Activated B cell treated with CpG ODN at 0.5 μM for 24 hours (primary cell): ENCODE results near the gene AMOT. TPM values are rescaled to one million over a fixed set of nuclear protein-coding genes. Genes with fewer than 3 reads are reported as not detected.
A peak's percentile ranks its signal among the peaks of the same experiment; 100 is the strongest.

Experiments used
- ATAC-seq: fragments of 200-7000 bp; cut with Tn5 transposase; one replicate; pipeline ENCODE4 v1.10.0; 2021; ENCODE audit warnings: low read depth, mild to moderate bottlenecking, moderate library complexity
- CTCF ChIA-PET: fragments of 350-600 bp; sonication (Branson Sonifier 250); formaldehyde crosslinking; loops from one replicate; lab custom pipeline; 2021; ENCODE audit warnings: antibody characterized with exemption; lab: Charles Lee
- POLR2A ChIA-PET: fragments of 350-600 bp; sonication (Branson Sonifier 250); formaldehyde crosslinking; loops from one replicate; lab custom pipeline; 2021; ENCODE audit warnings: antibody characterized with exemption; lab: Charles Lee
- DNase-seq: peaks from one replicate; pipeline ENCODE4 v3.0.0; 2022
- H3K27ac Mint-ChIP-seq: one replicate; pipeline ENCODE4 v1.8.0; 2020; ENCODE audit warnings: mixed read lengths
- H3K27me3 Mint-ChIP-seq: one replicate; pipeline ENCODE4 v1.8.0; 2021; ENCODE audit warnings: mixed read lengths
- H3K36me3 Mint-ChIP-seq: one replicate; pipeline ENCODE4 v1.8.0; 2021; ENCODE audit warnings: low read depth, mixed read lengths
- H3K4me1 Mint-ChIP-seq: one replicate; pipeline ENCODE4 v1.8.0; 2021; ENCODE audit warnings: mixed read lengths
- H3K4me3 Mint-ChIP-seq: one replicate; pipeline ENCODE4 v1.8.0; 2020; ENCODE audit warnings: mild to moderate bottlenecking, mixed read lengths
- H3K9me3 Mint-ChIP-seq: one replicate; pipeline ENCODE4 v1.8.0; 2020; ENCODE audit warnings: mixed read lengths
- CTCF ChIP-seq: fragments of 200-600 bp; IDR thresholded peaks from one replicate; pipeline ENCODE4 v1.8.0; 2022; ENCODE audit warnings: antibody characterized with exemption, mild to moderate bottlenecking
- intact Hi-C: fragments of 100-400 bp; cut with micrococcal nuclease; formaldehyde crosslinking; loops from one replicate; pipeline ENCODE4 v1.15.1; 2024
- total RNA-seq: library from RNA; stranded (reverse); gene quantifications from 2 replicates; pipeline ENCODE4 v1.2.3, GENCODE V29; 2022

AMOT gene
- total RNA-seq: 2.1 and 2.7 TPM in 2 replicates

- intact Hi-C loops: loop anchor here (1.0 to 5.0 kb wide), 5 partner anchors 9 to 1160 kb away; partner anchors contain the start of genes ALG13 and LHFPL1
- Mint-ChIP-seq H3K4me3 (peak within 1 kb of the TSS; percentile 90), H3K27ac (peak within 1 kb of the TSS; percentile 77), H3K27me3 (no peaks in the 10 kb centered on the region), H3K4me1 (peaks cover 8% of the 10 kb centered on the region), H3K36me3 (peaks cover 6% of the 10 kb centered on the region), H3K9me3 (no peaks in the 10 kb centered on the region)
- ChIA-PET CTCF (no interaction called here), POLR2A (interaction anchor here (1.1 kb wide), 1 partner anchor 18 kb away, joined by 3 read pairs; no protein-coding TSS in a partner anchor)
- ATAC-seq (peak; percentile 66), DNase-seq (peak; percentile 51)
- no peak for TF ChIP-seq CTCF
These were observed at the start of gene AMOT for GRCh38 chrX:112840382-112841113. Gene AMOT (minus strand): TSS chrX:112840831. CDS start chrX:112823126, 17,705 bp downstream.

- TF ChIP-seq CTCF: no peak
- no peak for ATAC-seq
- ChIA-PET POLR2A (no interaction called here), CTCF (no interaction called here)
- intact Hi-C loops: no loop called here
- no peak for DNase-seq
- H3K27ac Mint-ChIP-seq: no peak overlapping the region
- no peaks in the 10 kb centered on the region for H3K36me3 Mint-ChIP-seq
- no peaks in the 10 kb centered on the region for H3K27me3 Mint-ChIP-seq
- H3K4me3 Mint-ChIP-seq: no peak overlapping the region
- no peaks in the 10 kb centered on the region for H3K9me3 Mint-ChIP-seq
- H3K4me1 Mint-ChIP-seq: peaks cover 18% of the 10 kb centered on the region
These were observed 48.8 kb upstream of the AMOT start for GRCh38 chrX:112889400-112889799.

GRCh38 chrX:112888916-112889315 is 48.3 kb upstream of the AMOT start:
- intact Hi-C loops: no loop called here
- no peak for ATAC-seq
- Mint-ChIP-seq H3K36me3 (no peaks in the 10 kb centered on the region), H3K27me3 (no peaks in the 10 kb centered on the region), H3K9me3 (no peaks in the 10 kb centered on the region), H3K4me1 (peaks cover 18% of the 10 kb centered on the region), H3K4me3 (no peak overlapping the region), H3K27ac (no peak overlapping the region)
- ChIA-PET POLR2A (no interaction called here), CTCF (no interaction called here)
- no peak for DNase-seq
- no peak for TF ChIP-seq CTCF

GRCh38 chrX:112877771-112878173 is 37.1 kb upstream of the AMOT start:
- ChIA-PET CTCF (no interaction called here), POLR2A (no interaction called here)
- Mint-ChIP-seq H3K4me1 (no peaks in the 10 kb centered on the region), H3K9me3 (no peaks in the 10 kb centered on the region), H3K27me3 (no peaks in the 10 kb centered on the region), H3K27ac (no peak overlapping the region), H3K36me3 (no peaks in the 10 kb centered on the region), H3K4me3 (no peak overlapping the region)
- intact Hi-C loops: no loop called here
- ATAC-seq (no peak), DNase-seq (no peak)
- no peak for TF ChIP-seq CTCF

- TF ChIP-seq CTCF: no peak
- Mint-ChIP-seq H3K9me3 (no peaks in the 10 kb centered on the region), H3K36me3 (no peaks in the 10 kb centered on the region), H3K4me1 (no peaks in the 10 kb centered on the region), H3K4me3 (no peak overlapping the region), H3K27me3 (no peaks in the 10 kb centered on the region), H3K27ac (no peak overlapping the region)
- no peak for ATAC-seq
- DNase-seq: no peak
- intact Hi-C loops: no loop called here
- ChIA-PET CTCF (interaction anchor here (0.9 kb wide), 1 partner anchor 867 kb away, joined by 3 read pairs; no protein-coding TSS in a partner anchor), POLR2A (no interaction called here)
These were observed 34.0 kb upstream of the AMOT start for GRCh38 chrX:112874614-112875013.
